Neuronal stem cell (in vitro differentiated cells): ENCODE results near the gene RSPH6A.
A peak's percentile ranks its signal among the peaks of the same experiment; 100 is the strongest.

Experiments used
- DNase-seq: peaks from one replicate; pipeline ENCODE4 v3.0.0-alpha.2; 2013; ENCODE audit warnings: low spot score
- H2AFZ ChIP-seq: one replicate; pipeline ENCODE4 v1.6.1; 2013; ENCODE audit warnings: mild to moderate bottlenecking, low read length, inconsistent platforms
- H2AK5ac ChIP-seq: 2 replicates; pipeline ENCODE4 v1.6.1; 2013; ENCODE audit warnings: low read depth, mild to moderate bottlenecking, inconsistent platforms, low read length, moderate library complexity, mixed read lengths
- H2BK120ac ChIP-seq: 2 replicates; pipeline ENCODE4 v1.6.1; 2013; ENCODE audit warnings: low read depth, mild to moderate bottlenecking, inconsistent platforms, low read length, moderate library complexity, mixed read lengths
- H2BK12ac ChIP-seq: one replicate; pipeline ENCODE4 v1.6.1; 2013; ENCODE audit warnings: low read length, inconsistent platforms
- H2BK15ac ChIP-seq: 2 replicates; pipeline ENCODE4 v1.6.1; 2013; ENCODE audit warnings: mild to moderate bottlenecking, low read length, inconsistent platforms, mixed read lengths
- H2BK5ac ChIP-seq: one replicate; pipeline ENCODE4 v1.6.1; 2013; ENCODE audit warnings: inconsistent platforms, mild to moderate bottlenecking, low read length, moderate library complexity
- H3K14ac ChIP-seq: one replicate; pipeline ENCODE4 v1.6.1; 2013; ENCODE audit warnings: low read length, inconsistent platforms
- H3K18ac ChIP-seq: 2 replicates; pipeline ENCODE4 v1.6.1; 2013; ENCODE audit warnings: low read length, inconsistent platforms
- H3K23ac ChIP-seq: 2 replicates; pipeline ENCODE4 v1.6.1; 2013; ENCODE audit warnings: low read depth, mild to moderate bottlenecking, mixed read lengths, low read length, inconsistent platforms; ENCODE audit not compliant: poor library complexity
- H3K27ac ChIP-seq: replicated peaks from 3 replicates; pipeline ENCODE4 v1.5.1; 2013; ENCODE audit warnings: low read length, inconsistent platforms
- H3K27me3 ChIP-seq, 3 experiments: 2 replicates each; pipeline ENCODE4 v1.6.1; 2013; ENCODE audit warnings: low read length in 3 of 3, mild to moderate bottlenecking in 2 of 3, inconsistent platforms in 1 of 3, low read depth in 1 of 3, mixed read lengths in 1 of 3, moderate library complexity in 1 of 3; ENCODE audit not compliant: control insufficient read depth in 3 of 3, insufficient read depth in 3 of 3
- H3K36me3 ChIP-seq, 2 donors: replicated peaks in 1 of 2; 2 replicates each; pipeline ENCODE4 v1.6.1; 2013; ENCODE audit warnings: low read length in 2 of 2; ENCODE audit not compliant: control insufficient read depth in 2 of 2, insufficient read depth in 2 of 2
- H3K4ac ChIP-seq: 2 replicates; pipeline ENCODE4 v1.6.1; 2013; ENCODE audit warnings: inconsistent platforms, mild to moderate bottlenecking, low read length, moderate library complexity
- H3K4me1 ChIP-seq, 2 donors: 1 replicate in 1 of 2; 2 replicates in 1 of 2; pipeline ENCODE4 v1.6.1; 2013; ENCODE audit warnings: low read length in 2 of 2, low read depth in 1 of 2; ENCODE audit not compliant: control insufficient read depth in 2 of 2, insufficient read depth in 1 of 2
- H3K4me2 ChIP-seq: one replicate; pipeline ENCODE4 v1.6.1; 2013; ENCODE audit warnings: mild to moderate bottlenecking, low read length, inconsistent platforms; ENCODE audit not compliant: insufficient read depth, poor library complexity, severe bottlenecking
- H3K4me3 ChIP-seq, 2 donors: 2 replicates each; pipeline ENCODE4 v1.5.1; 2013; ENCODE audit warnings: low read length in 2 of 2, mild to moderate bottlenecking in 2 of 2, inconsistent platforms in 1 of 2, moderate library complexity in 1 of 2
- H3K79me1 ChIP-seq: one replicate; pipeline ENCODE4 v1.6.1; 2013; ENCODE audit warnings: low read depth, mild to moderate bottlenecking, inconsistent platforms, low read length, moderate library complexity
- H3K9ac ChIP-seq: one replicate; pipeline ENCODE4 v1.6.1; 2013; ENCODE audit warnings: mild to moderate bottlenecking, low read depth, low read length, inconsistent platforms; ENCODE audit not compliant: poor library complexity
- H3K9me3 ChIP-seq, 2 donors: replicated peaks in 1 of 2; 2 replicates each; pipeline versions ENCODE3 to v1.6.1; 2013; ENCODE audit warnings: low read length in 2 of 2, mild to moderate bottlenecking in 2 of 2, inconsistent platforms in 1 of 2, low read depth in 1 of 2, mixed read lengths in 1 of 2, moderate library complexity in 1 of 2; ENCODE audit not compliant: control insufficient read depth in 2 of 2, insufficient read depth in 1 of 2
- H4K8ac ChIP-seq: one replicate; pipeline ENCODE4 v1.6.1; 2013; ENCODE audit warnings: low read depth, mild to moderate bottlenecking, inconsistent platforms, low read length, moderate library complexity
- H4K91ac ChIP-seq: one replicate; pipeline ENCODE4 v1.6.1; 2013; ENCODE audit warnings: low read length, low read depth, mild to moderate bottlenecking, inconsistent platforms; ENCODE audit not compliant: poor library complexity
- WGBS, 2 donors: extraction: QIAGEN DNeasy Blood & Tissue Kit; methylation state at CpG; one replicate each; pipeline ENCODE4 v1.1.7; 2013; ENCODE audit warnings: missing lambda C conversion rate in 2 of 2, mixed read lengths in 1 of 2; ENCODE audit not compliant: insufficient read length in 2 of 2, insufficient replicate concordance in 1 of 2; ENCODE audit errors: extremely low coverage in 2 of 2; 5-methylcytosine and 5-hydroxymethylcytosine counted together

The RSPH6A gene

DNA sequence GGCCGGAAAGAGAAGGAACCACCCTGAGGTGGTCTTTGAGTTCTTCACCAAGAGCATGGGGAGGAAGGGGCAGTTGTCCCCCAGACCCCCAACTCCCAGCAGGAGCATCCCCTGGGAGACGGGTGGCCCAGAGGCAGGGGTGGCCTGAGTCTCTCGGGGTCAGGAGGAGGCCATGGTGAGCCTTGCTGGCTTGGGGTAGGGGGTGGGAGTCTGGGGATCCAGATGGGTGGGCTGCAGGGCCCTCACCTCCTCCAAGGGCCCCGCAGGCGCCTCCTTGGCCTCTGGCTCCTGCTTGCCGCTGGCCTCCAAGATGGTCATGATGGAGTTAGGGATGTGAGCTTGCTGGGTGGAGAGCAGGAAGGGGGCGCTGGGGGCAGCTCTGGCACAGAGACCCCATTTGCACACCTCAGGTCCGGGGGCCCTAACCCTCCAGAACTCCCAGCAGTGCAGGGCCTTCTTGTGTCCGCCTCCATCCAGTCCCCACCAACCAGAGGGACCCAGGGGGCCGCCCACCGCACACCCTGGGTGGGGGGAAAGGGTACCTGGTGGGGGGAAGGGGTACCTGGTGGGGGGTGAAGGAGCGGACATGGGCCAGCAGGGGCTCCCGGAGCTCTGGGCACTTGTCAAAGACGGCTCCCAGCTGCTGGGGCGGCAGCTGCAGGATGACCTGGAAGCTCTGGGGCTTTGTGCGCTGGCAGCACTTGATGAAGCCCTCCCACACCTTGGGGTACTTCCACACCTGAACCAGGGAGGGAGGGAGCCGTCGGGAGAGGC lies 1.3 kb upstream of the RSPH6A start:
- WGBS, 2 donors: no CpG with 5 or more reads among the region's 18 CpGs
- peak overlapping the region; percentile 56 to 73 for H3K4me3 ChIP-seq
- peak overlapping the region; percentile 97 for H2AFZ ChIP-seq
- H3K9me3 ChIP-seq: no peaks in the 10 kb centered on the region
- H3K18ac ChIP-seq: peak overlapping the region; percentile 93
- H2BK5ac ChIP-seq: peak overlapping the region; percentile 62
- H3K23ac ChIP-seq: peak overlapping the region; percentile 14
- H3K9ac ChIP-seq: peak overlapping the region; percentile 53
- peak overlapping the region; percentile 86 for H2BK15ac ChIP-seq
- peak overlapping the region; percentile 48 for H4K8ac ChIP-seq
- peak overlapping the region; percentile 99 for H3K4me2 ChIP-seq
- H3K4me1 ChIP-seq: peaks cover 16 to 22% of the 10 kb centered on the region in 2 donors
- DNase-seq: no peak
- peaks cover 0 to 8% (median 0%) of the 10 kb centered on the region in 3 experiments for H3K27me3 ChIP-seq
- H2BK120ac ChIP-seq: peak overlapping the region; percentile 93
- H4K91ac ChIP-seq: peak overlapping the region; percentile 26
- peaks cover 13 to 32% of the 10 kb centered on the region in 2 donors for H3K36me3 ChIP-seq
- H2BK12ac ChIP-seq: no peak overlapping the region
- peak overlapping the region; percentile 11 for H3K14ac ChIP-seq
- peak overlapping the region; percentile 96 for H2AK5ac ChIP-seq
- no peaks in the 10 kb centered on the region for H3K79me1 ChIP-seq
- H3K4ac ChIP-seq: peak overlapping the region; percentile 58
- H3K27ac ChIP-seq: peak overlapping the region; percentile 56

GRCh38 chr19:45815481-45816216 lies 541 bp upstream of the RSPH6A start:
- H2AK5ac ChIP-seq: peak overlapping the region; percentile 96
- peak overlapping the region; percentile 56 for H3K27ac ChIP-seq
- no peak overlapping the region for H4K8ac ChIP-seq
- H3K9me3 ChIP-seq: no peaks in the 10 kb centered on the region
- peak overlapping the region; percentile 67 for H3K9ac ChIP-seq
- peak overlapping the region; percentile 93 for H2BK120ac ChIP-seq
- H2BK5ac ChIP-seq: peak overlapping the region; percentile 62
- peaks cover 16 to 22% of the 10 kb centered on the region in 2 donors for H3K4me1 ChIP-seq
- peak overlapping the region; percentile 86 for H2BK15ac ChIP-seq
- H2BK12ac ChIP-seq: no peak overlapping the region
- H3K4ac ChIP-seq: no peak overlapping the region
- peak overlapping the region; percentile 99 for H3K4me2 ChIP-seq
- H3K27me3 ChIP-seq: peaks cover 0 to 8% (median 0%) of the 10 kb centered on the region in 3 experiments
- no peak overlapping the region for H4K91ac ChIP-seq
- H3K14ac ChIP-seq: no peak overlapping the region
- peak overlapping the region; percentile 97 for H2AFZ ChIP-seq
- peak overlapping the region; percentile 93 for H3K18ac ChIP-seq
- H3K23ac ChIP-seq: peak overlapping the region; percentile 89
- H3K4me3 ChIP-seq: peak overlapping the region; percentile 56 to 73
- DNase-seq: peak; percentile 65
- H3K79me1 ChIP-seq: no peaks in the 10 kb centered on the region
- peaks cover 7 to 24% of the 10 kb centered on the region in 2 donors for H3K36me3 ChIP-seq
- no CpG with 5 or more reads among the region's 44 CpGs for WGBS, 2 donors

DNA sequence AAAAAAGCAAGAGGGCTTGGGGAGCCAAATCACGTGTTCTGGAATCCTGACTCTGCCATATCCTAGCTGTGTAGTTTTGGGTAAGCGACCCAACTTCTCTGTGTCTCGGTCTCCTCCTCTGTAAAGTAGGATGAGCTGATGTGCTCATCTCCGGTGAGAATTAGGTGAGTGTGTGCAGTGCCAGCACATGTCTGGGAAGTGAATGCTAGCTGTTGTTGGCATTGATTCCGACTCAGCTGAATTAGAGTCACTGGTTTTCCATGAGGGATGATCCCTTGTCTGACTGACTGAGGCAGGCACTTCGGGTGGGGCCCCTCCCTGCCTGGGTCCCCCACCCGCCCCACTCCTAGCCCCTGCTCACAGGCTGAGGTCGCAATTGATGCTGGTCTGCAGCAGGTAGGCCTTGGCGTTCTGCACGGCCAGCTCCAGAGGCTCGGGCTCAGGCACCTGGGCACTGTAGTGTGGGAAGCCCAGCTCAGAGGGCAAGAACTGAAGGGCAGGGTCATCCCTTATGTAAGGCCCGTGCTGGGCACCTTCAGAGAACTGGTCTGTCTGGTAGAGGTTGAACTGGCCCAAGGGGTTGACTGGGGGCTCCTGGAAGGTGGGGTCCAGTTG lies 835 bp downstream of the RSPH6A start:
- no peak overlapping the region for H2AFZ ChIP-seq
- no peak overlapping the region for H3K14ac ChIP-seq
- peaks cover 0 to 8% (median 0%) of the 10 kb centered on the region in 3 experiments for H3K27me3 ChIP-seq
- H3K4me2 ChIP-seq: no peak overlapping the region
- no peaks in the 10 kb centered on the region for H3K9me3 ChIP-seq
- H4K8ac ChIP-seq: no peak overlapping the region
- H2BK120ac ChIP-seq: no peak overlapping the region
- H2AK5ac ChIP-seq: peak overlapping the region; percentile 94
- H3K27ac ChIP-seq: no peak overlapping the region
- H3K4me3 ChIP-seq: no peak overlapping the region
- peaks cover 4 to 10% of the 10 kb centered on the region in 2 donors for H3K36me3 ChIP-seq
- H3K4me1 ChIP-seq: peaks cover 16 to 22% of the 10 kb centered on the region in 2 donors
- H3K18ac ChIP-seq: no peak overlapping the region
- no peak overlapping the region for H3K9ac ChIP-seq
- no peak for DNase-seq
- H2BK15ac ChIP-seq: peak overlapping the region; percentile 84
- H2BK12ac ChIP-seq: no peak overlapping the region
- WGBS, 2 donors: no CpG with 5 or more reads among the region's 12 CpGs
- H2BK5ac ChIP-seq: peak overlapping the region; percentile 29
- H4K91ac ChIP-seq: no peak overlapping the region
- H3K79me1 ChIP-seq: no peaks in the 10 kb centered on the region
- no peak overlapping the region for H3K4ac ChIP-seq
- no peak overlapping the region for H3K23ac ChIP-seq
